IPS-18a (cell line): ENCODE results near the gene VWA8.
"Not testable (repeated sequence)": the region's sequence is repeated elsewhere in the genome, so short reads cannot be mapped to it uniquely, and the experiment has no call there.

Source experiments
- H3K27ac ChIP-seq: one replicate; pipeline ENCODE4 v1.5.1; 2013; ENCODE audit warnings: low read length
- H3K27me3 ChIP-seq: one replicate; pipeline ENCODE4 v1.6.1; 2013; ENCODE audit warnings: mild to moderate bottlenecking, low read length; ENCODE audit not compliant: control insufficient read depth, insufficient read depth
- H3K36me3 ChIP-seq: one replicate; pipeline ENCODE4 v1.6.1; 2013; ENCODE audit warnings: low read depth, low read length; ENCODE audit not compliant: control insufficient read depth
- H3K4me1 ChIP-seq: one replicate; pipeline ENCODE4 v1.6.1; 2013; ENCODE audit warnings: low read depth, low read length; ENCODE audit not compliant: control insufficient read depth
- H3K4me3 ChIP-seq: one replicate; pipeline ENCODE4 v1.5.1; 2013; ENCODE audit warnings: low read length
- H3K9ac ChIP-seq: one replicate; pipeline ENCODE4 v1.6.1; 2013; ENCODE audit warnings: mild to moderate bottlenecking, low read length, moderate library complexity
- H3K9me3 ChIP-seq: one replicate; pipeline ENCODE4 v1.6.1; 2013; ENCODE audit warnings: low read depth, low read length; ENCODE audit not compliant: control insufficient read depth

The VWA8 gene

DNA sequence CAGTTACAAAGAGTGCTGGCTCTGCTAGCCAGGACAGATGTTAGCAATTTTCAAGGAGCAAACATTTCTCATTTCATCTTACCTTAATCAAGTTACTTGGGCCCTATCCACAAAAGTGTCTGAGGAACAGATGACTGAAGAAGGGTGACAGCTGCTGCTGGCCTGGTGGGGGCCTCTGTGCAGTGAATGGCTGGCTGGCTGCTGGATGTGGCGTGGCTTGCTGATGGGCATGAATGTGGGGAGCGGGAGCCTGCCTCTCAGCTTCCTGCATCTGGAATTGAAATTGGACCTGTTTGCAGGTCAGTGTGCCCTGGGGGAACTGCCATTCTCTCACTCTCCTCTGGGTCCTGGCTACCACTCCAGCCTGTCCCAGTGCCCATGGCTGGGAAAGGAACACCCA lies 408.9 kb downstream of the VWA8 start:
- no peak overlapping the region for H3K27ac ChIP-seq
- H3K4me3 ChIP-seq, result no peak overlapping the region
- no peaks in the 10 kb centered on the region for H3K9me3 ChIP-seq
- H3K36me3 ChIP-seq, result no peaks in the 10 kb centered on the region
- no peaks in the 10 kb centered on the region for H3K4me1 ChIP-seq
- H3K9ac ChIP-seq, result no peak overlapping the region
- H3K27me3 ChIP-seq, result no peaks in the 10 kb centered on the region

DNA sequence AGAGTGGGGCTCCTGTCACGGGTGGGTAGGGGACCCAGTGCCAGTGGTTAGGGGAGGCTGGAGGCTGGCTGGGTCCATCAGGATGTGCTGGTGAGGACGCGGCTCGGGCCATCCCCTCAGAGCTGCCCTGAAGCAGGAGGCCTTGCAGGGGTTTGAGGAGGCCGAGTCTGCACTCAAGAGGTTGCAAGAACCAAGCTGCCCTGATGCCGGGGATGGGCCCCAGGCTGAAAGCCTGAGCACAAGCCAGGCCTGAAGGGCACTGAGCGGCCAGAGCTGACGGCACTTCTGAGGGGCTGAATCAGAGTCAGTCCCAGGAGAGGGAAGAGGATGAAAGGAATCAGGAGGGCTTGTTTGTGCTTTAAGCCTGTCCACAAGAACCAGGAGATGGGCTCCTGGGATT lies 410.6 kb downstream of the VWA8 start:
- Histone ChIP-seq H3K9ac (no peak overlapping the region), H3K9me3 (no peaks in the 10 kb centered on the region), H3K36me3 (no peaks in the 10 kb centered on the region), H3K4me3 (no peak overlapping the region), H3K4me1 (no peaks in the 10 kb centered on the region), H3K27me3 (no peaks in the 10 kb centered on the region), H3K27ac (no peak overlapping the region)

GRCh38 chr13:41549491-41549890 lies 411.4 kb downstream of the VWA8 start:
- Histone ChIP-seq H3K9ac (no peak overlapping the region), H3K27me3 (no peaks in the 10 kb centered on the region), H3K36me3 (no peaks in the 10 kb centered on the region), H3K4me3 (no peak overlapping the region), H3K9me3 (no peaks in the 10 kb centered on the region), H3K27ac (no peak overlapping the region), H3K4me1 (no peaks in the 10 kb centered on the region)

DNA sequence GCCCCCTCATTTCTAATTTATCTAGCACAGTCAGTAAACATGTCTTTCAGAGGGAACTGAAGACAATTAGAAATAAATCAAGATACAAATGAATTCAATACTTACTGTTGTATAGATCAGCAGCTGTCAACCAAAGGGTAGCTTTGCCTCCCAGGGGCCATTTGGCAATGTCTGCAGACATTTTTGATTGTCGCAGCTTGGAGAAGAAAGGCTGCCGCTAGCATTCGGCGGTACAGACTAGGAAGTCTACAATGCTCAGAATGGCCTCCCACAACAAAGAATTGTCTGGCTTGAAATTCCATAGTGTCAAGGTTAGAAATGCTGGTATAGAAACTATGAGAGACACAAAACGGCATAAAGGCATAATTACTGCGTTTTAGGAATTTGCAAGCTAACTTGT lies 412.0 kb downstream of the VWA8 start:
- Histone ChIP-seq H3K9ac (no peak overlapping the region), H3K27ac (no peak overlapping the region), H3K4me1 (no peaks in the 10 kb centered on the region), H3K36me3 (no peaks in the 10 kb centered on the region), H3K27me3 (no peaks in the 10 kb centered on the region), H3K9me3 (no peaks in the 10 kb centered on the region), H3K4me3 (no peak overlapping the region)

DNA sequence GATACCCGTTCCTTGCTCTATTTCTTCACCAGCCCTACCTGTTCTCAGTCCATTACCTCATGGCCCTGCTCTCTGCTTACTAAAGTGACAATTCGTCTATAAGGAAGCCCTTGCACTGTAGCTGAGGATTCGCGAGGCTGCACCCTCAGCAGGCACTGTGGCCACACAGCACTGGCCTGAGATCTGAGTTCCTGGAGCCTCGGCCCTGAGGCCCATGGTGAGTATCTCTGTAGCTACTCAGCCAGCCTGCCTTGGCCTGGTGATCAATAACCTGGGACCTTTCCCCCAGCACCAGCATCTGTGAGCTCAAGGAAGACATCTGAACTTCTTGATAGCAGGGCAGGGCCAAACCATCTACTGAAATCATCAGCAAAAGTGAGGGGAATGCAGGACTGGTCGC lies 412.9 kb downstream of the VWA8 start:
- Histone ChIP-seq H3K27ac (no peak overlapping the region), H3K4me3 (no peak overlapping the region), H3K36me3 (no peaks in the 10 kb centered on the region), H3K27me3 (no peaks in the 10 kb centered on the region), H3K9ac (no peak overlapping the region), H3K9me3 (no peaks in the 10 kb centered on the region), H3K4me1 (no peaks in the 10 kb centered on the region)

DNA sequence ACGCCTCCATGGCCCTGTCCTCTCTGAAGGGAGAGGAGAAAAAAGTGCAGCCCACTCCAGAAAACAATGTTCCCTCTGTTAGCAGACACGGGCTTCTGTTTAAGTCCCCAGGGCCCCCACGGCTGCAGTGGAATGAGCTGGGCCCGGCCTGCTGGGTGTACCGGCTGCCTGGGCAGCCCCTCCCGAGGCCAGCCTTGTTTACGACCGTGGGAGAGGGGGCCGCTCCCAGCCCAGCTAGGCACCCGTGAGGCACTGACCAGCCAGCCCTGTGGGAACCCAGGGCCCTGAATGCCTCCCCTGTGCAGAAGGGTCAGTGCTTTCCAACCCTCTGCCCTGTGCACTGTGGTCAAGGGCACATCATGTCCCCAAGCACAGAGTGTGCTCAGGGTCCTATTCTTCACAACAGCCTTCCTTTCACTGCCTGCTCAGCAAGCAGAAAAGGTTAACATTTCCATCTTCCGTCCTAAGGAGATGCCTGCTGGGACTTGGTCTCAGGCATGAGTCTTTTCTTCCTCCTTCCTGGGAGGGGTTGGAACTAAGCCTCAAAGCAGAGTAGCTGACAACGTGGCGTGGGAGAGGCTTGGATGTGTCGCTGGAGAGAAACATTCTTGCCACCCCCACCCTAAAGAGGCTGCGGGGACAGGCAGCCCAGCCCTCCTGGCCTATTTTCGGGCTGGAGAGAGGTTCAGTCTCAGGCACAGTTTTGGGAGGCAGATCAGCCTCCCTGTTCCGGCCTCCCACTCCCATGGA lies 413.5 kb downstream of the VWA8 start:
- no peaks in the 10 kb centered on the region for H3K27me3 ChIP-seq
- no peaks in the 10 kb centered on the region for H3K9me3 ChIP-seq
- H3K36me3 ChIP-seq, result no peaks in the 10 kb centered on the region
- no peaks in the 10 kb centered on the region for H3K4me1 ChIP-seq
- no peak overlapping the region for H3K27ac ChIP-seq
- H3K4me3 ChIP-seq, result no peak overlapping the region
- no peak overlapping the region for H3K9ac ChIP-seq

- Histone ChIP-seq H3K27me3 (no peaks in the 10 kb centered on the region), H3K9ac (no peak overlapping the region), H3K4me1 (no peaks in the 10 kb centered on the region), H3K9me3 (no peaks in the 10 kb centered on the region), H3K36me3 (no peaks in the 10 kb centered on the region), H3K4me3 (no peak overlapping the region), H3K27ac (no peak overlapping the region)
Measured at GRCh38 chr13:41546372-41547190, 414.3 kb downstream of the VWA8 start.

DNA sequence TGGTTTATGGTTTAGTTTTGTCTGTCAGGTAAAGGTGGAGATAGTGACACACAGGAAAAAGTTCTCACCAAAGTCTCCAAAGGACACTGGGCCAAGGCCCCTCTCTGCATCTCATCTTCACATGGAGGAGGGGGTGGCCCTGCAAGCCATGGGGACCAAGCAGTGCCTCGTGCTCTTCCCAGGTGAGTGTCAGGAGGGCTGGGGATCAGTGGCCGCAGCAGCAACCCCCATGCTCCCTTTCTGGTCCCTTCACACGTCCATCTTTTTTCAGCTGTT lies 415.5 kb downstream of the VWA8 start:
- no peak overlapping the region for H3K9ac ChIP-seq
- no peaks in the 10 kb centered on the region for H3K4me1 ChIP-seq
- no peaks in the 10 kb centered on the region for H3K27me3 ChIP-seq
- peaks cover 6% of the 10 kb centered on the region for H3K9me3 ChIP-seq
- H3K36me3 ChIP-seq, result no peaks in the 10 kb centered on the region
- H3K27ac ChIP-seq, result no peak overlapping the region
- no peak overlapping the region for H3K4me3 ChIP-seq

GRCh38 chr13:41543664-41544300 lies 417.1 kb downstream of the VWA8 start:
- no peak overlapping the region for H3K4me3 ChIP-seq
- no peak overlapping the region for H3K9ac ChIP-seq
- no peak overlapping the region for H3K27ac ChIP-seq
- H3K4me1 ChIP-seq, result no peaks in the 10 kb centered on the region
- H3K36me3 ChIP-seq, result no peaks in the 10 kb centered on the region
- peaks cover 6% of the 10 kb centered on the region for H3K9me3 ChIP-seq
- no peaks in the 10 kb centered on the region for H3K27me3 ChIP-seq

DNA sequence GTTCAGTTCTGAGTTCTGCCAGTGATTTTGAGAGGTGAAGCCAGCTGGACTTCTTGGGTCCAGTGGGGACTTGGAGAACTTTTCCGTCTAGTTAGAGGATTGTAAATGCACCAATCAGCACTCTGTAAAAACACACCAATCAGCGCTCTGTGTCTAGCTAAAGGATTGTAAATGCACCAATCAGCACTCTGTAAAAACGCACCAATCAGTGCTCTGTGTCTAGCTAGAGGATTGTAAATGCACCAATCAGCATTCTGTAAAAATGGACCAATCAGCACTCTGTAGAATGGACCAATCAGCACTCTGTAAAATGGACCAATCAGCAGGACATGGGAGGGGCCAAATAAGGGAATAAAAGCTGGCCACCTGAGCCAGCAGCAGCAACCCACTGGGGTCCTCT lies 418.1 kb downstream of the VWA8 start:
- not testable (repeated sequence) for H3K9ac ChIP-seq, H3K4me3 ChIP-seq, H3K27ac ChIP-seq, H3K9me3 ChIP-seq, H3K27me3 ChIP-seq, H3K4me1 ChIP-seq, H3K36me3 ChIP-seq

GRCh38 chr13:41542281-41542680 lies 418.6 kb downstream of the VWA8 start:
- Histone ChIP-seq H3K27ac (no peak overlapping the region), H3K9ac (no peak overlapping the region)

More at GRCh38 chr13:41542281-41542680, 418.6 kb downstream of the VWA8 start:
- H3K4me1 ChIP-seq, result no peaks in the 10 kb centered on the region
- no peaks in the 10 kb centered on the region for H3K36me3 ChIP-seq
- no peaks in the 10 kb centered on the region for H3K27me3 ChIP-seq
- peaks cover 6% of the 10 kb centered on the region for H3K9me3 ChIP-seq
- no peak overlapping the region for H3K4me3 ChIP-seq
